CD4-positive, alpha-beta T cell (primary cell): Measurements from ENCODE around the gene ARMC9. TPM values are rescaled to one million over a fixed set of nuclear protein-coding genes. Genes with fewer than 3 reads are reported as not detected.

ENCODE experiments used
- ATAC-seq: fragments of 200-7000 bp; cut with Tn5 transposase; one replicate; pipeline ENCODE4 v1.10.0; 2022; ENCODE audit warnings: mild to moderate bottlenecking; ENCODE audit not compliant: poor library complexity
- CTCF ChIA-PET: fragments of 350-600 bp; sonication (Branson Sonifier 250); formaldehyde crosslinking; loops from one replicate; lab custom pipeline; 2021; ENCODE audit warnings: antibody characterized with exemption, inconsistent platforms; lab: Charles Lee
- POLR2A ChIA-PET: fragments of 350-600 bp; sonication (Branson Sonifier 250); formaldehyde crosslinking; loops from one replicate; lab custom pipeline; 2021; ENCODE audit warnings: antibody characterized with exemption, inconsistent platforms; lab: Charles Lee
- DNase-seq, 14 experiments: peaks; one replicate each; pipeline ENCODE4 v3.0.0-alpha.2; 2013 to 2020; ENCODE audit warnings: mixed read lengths in 2 of 14
- H3K27ac ChIP-seq, 2 donors: one replicate each; pipeline versions ENCODE4 v1.5.1 to v1.7.0; 2013; ENCODE audit warnings: low read length in 2 of 2, low read depth in 1 of 2, mild to moderate bottlenecking in 1 of 2
- H3K27me3 ChIP-seq, 2 experiments: 1 replicate in 1 of 2; 2 replicates in 1 of 2; pipeline versions ENCODE4 v1.6.1 to v1.7.0; 2013; ENCODE audit warnings: low read length in 2 of 2, control low read depth in 1 of 2, mild to moderate bottlenecking in 1 of 2, moderate library complexity in 1 of 2; ENCODE audit not compliant: insufficient read depth in 2 of 2, control insufficient read depth in 1 of 2
- H3K36me3 ChIP-seq: one replicate; pipeline ENCODE4 v1.6.1; 2013; ENCODE audit warnings: low read length, control low read depth; ENCODE audit not compliant: insufficient read depth
- H3K4me1 ChIP-seq: one replicate; pipeline ENCODE4 v1.6.1; 2013; ENCODE audit warnings: low read length, control low read depth; ENCODE audit not compliant: insufficient read depth
- H3K4me3 ChIP-seq: one replicate; pipeline ENCODE4 v1.5.1; 2013; ENCODE audit warnings: mild to moderate bottlenecking, low read length, moderate library complexity
- H3K9me3 ChIP-seq, 2 experiments: 1 replicate in 1 of 2; 2 replicates in 1 of 2; pipeline versions ENCODE4 v1.6.1 to v1.7.0; 2013; ENCODE audit warnings: low read length in 2 of 2, mild to moderate bottlenecking in 2 of 2, control low read depth in 1 of 2, moderate library complexity in 1 of 2; ENCODE audit not compliant: control insufficient read depth in 1 of 2, insufficient read depth in 1 of 2
- H3K27ac Mint-ChIP-seq: one replicate; pipeline ENCODE4 v1.8.0; 2020; ENCODE audit warnings: mixed read lengths
- H3K27me3 Mint-ChIP-seq: one replicate; pipeline ENCODE4 v1.8.0; 2021; ENCODE audit warnings: mixed read lengths
- H3K36me3 Mint-ChIP-seq: one replicate; pipeline ENCODE4 v1.8.0; 2021; ENCODE audit warnings: low read depth, mixed read lengths
- H3K4me1 Mint-ChIP-seq: one replicate; pipeline ENCODE4 v1.8.0; 2021; ENCODE audit warnings: low read depth, mixed read lengths
- H3K4me3 Mint-ChIP-seq: one replicate; pipeline ENCODE4 v1.8.0; 2020; ENCODE audit warnings: mild to moderate bottlenecking, mixed read lengths
- H3K9me3 Mint-ChIP-seq: one replicate; pipeline ENCODE4 v1.8.0; 2020; ENCODE audit warnings: mixed read lengths
- CTCF ChIP-seq: fragments of 200-600 bp; IDR thresholded peaks from one replicate; pipeline ENCODE4 v1.8.0; 2022; ENCODE audit warnings: antibody characterized with exemption, mild to moderate bottlenecking
- intact Hi-C, 2 experiments: fragments of 100-400 bp; cut with DNase I in 1 of 2; cut with micrococcal nuclease in 1 of 2; formaldehyde crosslinking; loops; one replicate each; pipeline versions ENCODE4 v1.15.1 to v1.9.0; 2023 to 2025; cut with DNase I, micrococcal nuclease
- total RNA-seq, 174 experiments: library from RNA in 2 of 174; stranded (reverse) in 2 of 174; gene quantifications; one replicate each; pipeline ENCODE4 v1.2.3 and lab custom pipeline; 2021 to 2026

ARMC9 gene
- total RNA-seq, 2 experiments from 2014 or later: 0.16 to 0.42 TPM

GRCh38 chr2:231351648-231352047 is 153.2 kb downstream of the ARMC9 start:
- no peak overlapping the region for H3K4me3 Mint-ChIP-seq
- no peak for TF ChIP-seq CTCF
- no peaks in the 10 kb centered on the region for H3K9me3 ChIP-seq
- H3K36me3 Mint-ChIP-seq: no peaks in the 10 kb centered on the region
- no peaks in the 10 kb centered on the region for H3K4me1 Mint-ChIP-seq
- DNase-seq (no peak), ATAC-seq (no peak)
- H3K4me1 ChIP-seq: no peaks in the 10 kb centered on the region
- H3K4me3 ChIP-seq: no peak overlapping the region
- intact Hi-C loops: no loop called here
- H3K36me3 ChIP-seq: no peaks in the 10 kb centered on the region
- H3K9me3 Mint-ChIP-seq: no peaks in the 10 kb centered on the region
- CTCF ChIA-PET: no interaction called here
- H3K27ac ChIP-seq: no peak overlapping the region
- POLR2A ChIA-PET: no interaction called here
- no peak overlapping the region for H3K27ac Mint-ChIP-seq
- no peaks in the 10 kb centered on the region for H3K27me3 Mint-ChIP-seq
- no peaks in the 10 kb centered on the region for H3K27me3 ChIP-seq

GRCh38 chr2:231353469-231353868 is 155.0 kb downstream of the ARMC9 start:
- Mint-ChIP-seq H3K4me1 (no peaks in the 10 kb centered on the region), H3K27me3 (no peaks in the 10 kb centered on the region), H3K4me3 (no peak overlapping the region), H3K36me3 (no peaks in the 10 kb centered on the region), H3K27ac (no peak overlapping the region), H3K9me3 (no peaks in the 10 kb centered on the region)
- ChIA-PET CTCF (no interaction called here), POLR2A (no interaction called here)
- intact Hi-C loops: no loop called here
- Histone ChIP-seq H3K27ac (no peak overlapping the region), H3K9me3 (no peaks in the 10 kb centered on the region), H3K27me3 (no peaks in the 10 kb centered on the region), H3K36me3 (no peaks in the 10 kb centered on the region), H3K4me3 (no peak overlapping the region), H3K4me1 (no peaks in the 10 kb centered on the region)
- no peak for ATAC-seq
- DNase-seq: no peak
- no peak for TF ChIP-seq CTCF

GRCh38 chr2:231355508-231356465 is 157.4 kb downstream of the ARMC9 start:
- H3K36me3 Mint-ChIP-seq: no peaks in the 10 kb centered on the region
- Histone ChIP-seq H3K9me3 (peaks cover 0 to 2% of the 10 kb centered on the region in 2 experiments), H3K36me3 (no peaks in the 10 kb centered on the region), H3K4me1 (no peaks in the 10 kb centered on the region), H3K4me3 (no peak overlapping the region), H3K27ac (no peak overlapping the region), H3K27me3 (no peaks in the 10 kb centered on the region)
- no peaks in the 10 kb centered on the region for H3K4me1 Mint-ChIP-seq
- no peak overlapping the region for H3K27ac Mint-ChIP-seq
- TF ChIP-seq CTCF: no peak
- intact Hi-C loops: no loop called here
- H3K27me3 Mint-ChIP-seq: no peaks in the 10 kb centered on the region
- POLR2A ChIA-PET: no interaction called here
- DNase-seq (no peak), ATAC-seq (no peak)
- no peak overlapping the region for H3K4me3 Mint-ChIP-seq
- H3K9me3 Mint-ChIP-seq: no peaks in the 10 kb centered on the region
- CTCF ChIA-PET: no interaction called here
